GM23248 (cell line): ENCODE results near the gene TMC2.

Experiments
- EZH2 ChIP-seq: fragments of 200-600 bp; sonication (generic); IDR thresholded peaks from 2 replicates; pipeline ENCODE4 v1.6.1; 2018; ENCODE audit warnings: antibody characterized with exemption, mild to moderate bottlenecking; ENCODE audit not compliant: insufficient read depth, poor library complexity, severe bottlenecking
- EZH2phosphoT487 ChIP-seq: fragments of 200-600 bp; sonication (generic); IDR thresholded peaks from 2 replicates; pipeline ENCODE4 v1.6.1; 2018; ENCODE audit warnings: antibody characterized with exemption, moderate library complexity, mild to moderate bottlenecking, low read depth; ENCODE audit not compliant: insufficient read depth

DNA sequence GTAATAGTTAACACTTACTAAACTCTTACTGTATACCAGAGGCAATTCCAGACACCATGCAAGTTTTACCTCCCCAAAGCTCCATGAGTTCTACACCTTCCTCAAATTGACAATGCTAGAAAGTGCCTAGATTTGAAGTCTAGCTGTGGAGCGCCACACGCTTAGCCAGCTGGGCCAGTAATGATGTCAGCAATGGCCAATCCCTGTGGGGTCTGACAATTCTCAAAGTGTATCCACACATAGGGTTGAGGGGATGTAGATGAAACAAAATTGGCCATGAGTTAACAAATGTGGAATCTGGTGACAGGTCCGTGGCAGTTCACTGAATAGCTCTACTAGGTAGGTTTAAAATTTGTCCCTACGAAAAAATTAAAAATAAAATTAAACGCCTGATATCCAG, 28.9 kb upstream of the TMC2 start:
- TF ChIP-seq EZH2: no peak
- TF ChIP-seq EZH2phosphoT487: no peak
